Gastroesophageal sphincter (tissue), 3 donors: ENCODE results near the gene PTRH1.

Experiments
- POLR2A ChIP-seq, 2 donors: fragments of 450-650 bp; IDR thresholded peaks; one replicate each; pipeline ENCODE4 v1.6.1; 2017; ENCODE audit warnings: antibody characterized with exemption in 2 of 2, mild to moderate bottlenecking in 2 of 2, moderate library complexity in 1 of 2
- TF ChIP-seq, protein P1 (sequence below), 4 experiments: fragments of 200-600 bp in 2 of 4; fragments of 450-650 bp in 2 of 4; sonication (generic) in 1 of 4; IDR thresholded peaks; one replicate each; pipeline ENCODE4 v1.5.1; 2017 to 2019; ENCODE audit warnings: antibody characterized with exemption in 4 of 4, mild to moderate bottlenecking in 2 of 4, moderate library complexity in 2 of 4

DNA sequence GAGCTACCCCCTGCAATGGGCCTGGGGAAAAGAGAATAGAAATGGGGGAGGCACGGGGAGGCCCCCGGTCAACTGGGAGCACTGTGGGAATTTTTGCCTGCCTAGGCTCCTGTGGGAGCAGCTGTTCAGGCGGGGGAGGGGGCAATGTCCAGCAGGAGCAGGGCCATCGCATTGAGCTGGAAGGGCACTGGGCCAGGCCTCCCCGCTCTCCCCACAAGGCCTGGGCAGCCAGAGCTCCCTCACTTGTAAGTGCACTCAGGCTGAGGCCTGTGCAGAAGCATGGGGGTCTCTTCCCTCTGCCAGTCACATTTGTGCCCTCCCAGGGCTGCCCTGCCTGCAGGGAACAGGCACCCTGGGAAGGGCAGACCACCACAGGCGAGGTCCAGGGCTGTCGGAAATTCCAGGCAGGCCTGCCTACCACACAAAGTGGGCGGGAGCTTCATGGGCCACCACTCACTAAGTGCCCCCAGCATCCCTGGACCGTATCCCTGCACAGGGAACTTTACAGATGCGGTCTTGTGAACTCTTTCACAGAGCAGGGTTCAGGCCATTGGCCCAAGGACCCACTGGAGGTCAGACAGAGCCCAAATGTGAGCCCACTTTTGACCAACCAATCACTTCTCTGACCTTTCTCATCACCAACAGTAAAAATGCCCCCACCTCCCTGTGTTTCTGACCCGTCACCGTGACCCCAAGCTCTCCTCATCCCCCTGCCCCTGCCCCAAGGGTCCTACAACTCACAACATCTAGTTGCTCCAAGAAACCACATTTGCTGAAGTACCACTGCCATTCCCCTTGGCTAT is 9.7 kb downstream of the PTRH1 start:
- TF ChIP-seq POLR2A (IDR thresholded peaks at IDR 0.05) = no peak
- TF ChIP-seq, protein P1, sequence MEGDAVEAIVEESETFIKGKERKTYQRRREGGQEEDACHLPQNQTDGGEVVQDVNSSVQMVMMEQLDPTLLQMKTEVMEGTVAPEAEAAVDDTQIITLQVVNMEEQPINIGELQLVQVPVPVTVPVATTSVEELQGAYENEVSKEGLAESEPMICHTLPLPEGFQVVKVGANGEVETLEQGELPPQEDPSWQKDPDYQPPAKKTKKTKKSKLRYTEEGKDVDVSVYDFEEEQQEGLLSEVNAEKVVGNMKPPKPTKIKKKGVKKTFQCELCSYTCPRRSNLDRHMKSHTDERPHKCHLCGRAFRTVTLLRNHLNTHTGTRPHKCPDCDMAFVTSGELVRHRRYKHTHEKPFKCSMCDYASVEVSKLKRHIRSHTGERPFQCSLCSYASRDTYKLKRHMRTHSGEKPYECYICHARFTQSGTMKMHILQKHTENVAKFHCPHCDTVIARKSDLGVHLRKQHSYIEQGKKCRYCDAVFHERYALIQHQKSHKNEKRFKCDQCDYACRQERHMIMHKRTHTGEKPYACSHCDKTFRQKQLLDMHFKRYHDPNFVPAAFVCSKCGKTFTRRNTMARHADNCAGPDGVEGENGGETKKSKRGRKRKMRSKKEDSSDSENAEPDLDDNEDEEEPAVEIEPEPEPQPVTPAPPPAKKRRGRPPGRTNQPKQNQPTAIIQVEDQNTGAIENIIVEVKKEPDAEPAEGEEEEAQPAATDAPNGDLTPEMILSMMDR (IDR thresholded peaks at IDR 0.05) = no peak
